22Rv1 (cell line): ENCODE data around the gene DNAH3.

Source experiments
- ZFX ChIP-seq: fragments of 450-650 bp; IDR thresholded peaks from 2 replicates; pipeline ENCODE4 v1.6.1; 2017; ENCODE audit warnings: antibody characterized with exemption, borderline replicate concordance
- TF ChIP-seq, protein P1 (sequence below): fragments of 450-650 bp; IDR thresholded peaks from 2 replicates; pipeline ENCODE4 v1.5.1; 2017; ENCODE audit warnings: mild to moderate bottlenecking

DNA sequence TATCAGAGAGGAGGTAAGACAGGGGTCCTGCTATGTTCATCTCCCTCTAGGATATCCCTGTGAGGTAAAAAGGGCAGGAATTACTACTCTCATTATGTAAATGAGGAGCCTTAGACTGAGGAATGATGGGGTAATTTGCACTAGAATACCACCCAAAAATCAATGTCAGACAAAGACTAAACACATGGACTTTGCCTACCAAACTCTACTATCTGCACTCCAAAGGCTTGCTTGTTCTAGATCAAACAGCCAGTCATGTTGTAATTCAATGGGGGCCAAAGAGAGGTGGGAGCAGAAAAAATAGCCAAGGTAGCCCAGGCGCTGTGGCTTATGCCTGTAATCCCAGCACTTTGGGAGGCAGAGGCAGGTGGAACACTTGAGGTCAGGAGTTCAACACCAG is 129.3 kb downstream of the DNAH3 start:
- TF ChIP-seq, protein P1, sequence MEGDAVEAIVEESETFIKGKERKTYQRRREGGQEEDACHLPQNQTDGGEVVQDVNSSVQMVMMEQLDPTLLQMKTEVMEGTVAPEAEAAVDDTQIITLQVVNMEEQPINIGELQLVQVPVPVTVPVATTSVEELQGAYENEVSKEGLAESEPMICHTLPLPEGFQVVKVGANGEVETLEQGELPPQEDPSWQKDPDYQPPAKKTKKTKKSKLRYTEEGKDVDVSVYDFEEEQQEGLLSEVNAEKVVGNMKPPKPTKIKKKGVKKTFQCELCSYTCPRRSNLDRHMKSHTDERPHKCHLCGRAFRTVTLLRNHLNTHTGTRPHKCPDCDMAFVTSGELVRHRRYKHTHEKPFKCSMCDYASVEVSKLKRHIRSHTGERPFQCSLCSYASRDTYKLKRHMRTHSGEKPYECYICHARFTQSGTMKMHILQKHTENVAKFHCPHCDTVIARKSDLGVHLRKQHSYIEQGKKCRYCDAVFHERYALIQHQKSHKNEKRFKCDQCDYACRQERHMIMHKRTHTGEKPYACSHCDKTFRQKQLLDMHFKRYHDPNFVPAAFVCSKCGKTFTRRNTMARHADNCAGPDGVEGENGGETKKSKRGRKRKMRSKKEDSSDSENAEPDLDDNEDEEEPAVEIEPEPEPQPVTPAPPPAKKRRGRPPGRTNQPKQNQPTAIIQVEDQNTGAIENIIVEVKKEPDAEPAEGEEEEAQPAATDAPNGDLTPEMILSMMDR: no peak
- no peak for TF ChIP-seq ZFX
